Glomerular visceral epithelial cell (primary cell): Measurements from ENCODE around the gene POLN.
"Not testable (repeated sequence)": the region's sequence is repeated elsewhere in the genome, so short reads cannot be mapped to it uniquely, and the experiment has no call there.

Experiments used
- DNase-seq: peaks from one replicate; pipeline ENCODE4 v3.0.0-alpha.2; 2016; ENCODE audit errors: extremely low spot score

The POLN gene

GRCh38 chr4:2251795-2252529 is 10.0 kb upstream of the POLN start:
- DNase-seq: no peak

DNA sequence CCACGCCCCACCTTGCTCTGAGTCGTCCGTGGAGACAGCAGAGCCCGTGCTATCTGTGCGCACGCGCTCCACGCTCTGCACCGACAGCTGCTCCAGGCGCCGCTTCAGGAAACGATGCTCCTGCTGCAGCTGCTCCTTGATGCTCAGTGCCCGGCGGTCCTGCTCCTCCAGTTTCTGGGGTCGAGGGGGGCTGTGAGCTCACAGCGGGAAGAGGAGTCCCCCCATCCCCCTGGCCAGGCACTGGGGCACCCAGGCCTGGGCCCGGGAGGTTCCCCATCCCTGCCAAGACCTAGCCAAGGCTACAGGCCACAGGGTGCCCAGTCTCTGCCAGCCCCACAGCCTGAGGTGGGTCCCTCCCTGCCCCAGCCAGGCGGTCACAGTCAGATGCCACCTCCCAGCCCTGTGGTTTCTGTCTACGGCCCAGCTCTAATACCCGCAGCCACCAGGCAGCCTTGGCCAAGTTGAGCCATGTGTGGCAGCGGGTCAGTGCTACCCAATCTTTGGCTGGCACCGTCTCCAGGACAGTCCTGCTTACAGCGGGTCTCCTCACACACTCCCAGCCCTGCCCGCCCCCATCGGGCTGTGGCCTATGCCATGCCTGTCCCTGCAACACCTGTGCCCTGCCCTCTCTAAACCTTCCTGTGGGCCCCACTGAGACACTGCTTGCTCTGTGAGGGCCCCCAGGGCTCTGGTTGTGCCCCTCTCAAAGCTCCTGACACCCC is 9.3 kb upstream of the POLN start:
- DNase-seq: no peak

- DNase-seq: no peak
Observed at GRCh38 chr4:2250357-2251072, 8.6 kb upstream of the POLN start.

DNA sequence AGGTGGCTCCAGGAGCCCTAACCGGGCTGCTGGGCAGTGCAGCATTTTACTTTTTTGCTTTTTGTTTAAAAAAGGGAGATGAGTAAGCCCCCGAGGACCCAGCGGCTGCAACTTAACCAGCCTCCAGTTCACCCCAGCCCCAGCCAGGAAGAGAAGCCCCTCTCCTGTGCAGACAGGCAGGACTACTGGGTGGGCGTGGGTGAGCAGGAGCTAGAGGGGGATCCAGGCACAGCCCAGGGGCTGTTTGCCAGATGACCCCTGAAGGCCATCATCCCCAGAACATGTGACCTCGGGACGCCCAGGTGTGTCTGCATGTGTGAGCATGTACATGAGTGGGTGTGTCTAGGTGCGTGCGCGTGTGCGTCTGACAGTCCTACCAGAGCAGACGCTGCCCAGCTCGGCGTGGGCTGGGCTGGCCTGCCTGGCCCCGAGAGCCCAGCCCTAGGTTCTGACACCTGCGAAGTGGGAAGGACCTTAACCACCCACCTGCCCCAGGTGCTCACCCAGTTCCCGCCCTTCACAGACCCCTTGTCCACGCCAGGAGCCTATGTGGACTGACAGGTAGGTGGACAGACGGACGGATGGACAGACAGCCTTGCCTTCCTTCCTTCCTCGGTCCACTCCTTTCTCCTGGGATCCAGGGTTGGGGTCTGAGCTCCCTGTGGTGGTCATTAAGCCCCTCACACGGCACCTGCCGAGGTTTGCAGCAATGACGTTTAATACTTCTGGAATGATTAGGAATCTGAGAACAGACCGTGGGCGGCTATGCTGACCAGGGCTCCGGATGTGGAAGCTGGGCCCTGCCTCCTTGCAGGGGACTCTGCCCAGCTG is 7.8 kb upstream of the POLN start:
- DNase-seq: no peak

DNA sequence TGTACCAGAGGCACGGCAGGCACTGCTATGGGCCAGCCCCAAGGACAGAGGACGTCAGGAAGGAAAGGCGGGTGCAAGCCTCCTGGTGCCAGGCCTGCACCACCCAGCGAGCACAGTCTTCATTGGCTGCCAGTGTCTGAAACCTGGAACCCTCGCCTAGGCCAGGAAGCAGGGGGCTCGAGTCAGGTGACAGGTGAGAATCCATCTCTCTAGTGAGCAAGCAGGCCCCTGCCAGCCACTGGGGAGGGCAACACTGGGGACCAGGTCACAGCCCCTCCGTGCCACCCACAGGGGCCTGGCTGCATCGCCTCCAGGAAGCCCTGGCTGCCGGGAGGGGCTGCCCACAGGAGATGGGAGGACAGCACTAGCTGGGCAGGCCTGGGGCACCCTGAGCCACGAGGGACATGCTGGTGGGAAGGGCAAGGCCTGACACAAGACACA is 6.9 kb upstream of the POLN start:
- DNase-seq: no peak

- no peak for DNase-seq
Observed at GRCh38 chr4:2248044-2248780, 6.3 kb upstream of the POLN start.

DNA sequence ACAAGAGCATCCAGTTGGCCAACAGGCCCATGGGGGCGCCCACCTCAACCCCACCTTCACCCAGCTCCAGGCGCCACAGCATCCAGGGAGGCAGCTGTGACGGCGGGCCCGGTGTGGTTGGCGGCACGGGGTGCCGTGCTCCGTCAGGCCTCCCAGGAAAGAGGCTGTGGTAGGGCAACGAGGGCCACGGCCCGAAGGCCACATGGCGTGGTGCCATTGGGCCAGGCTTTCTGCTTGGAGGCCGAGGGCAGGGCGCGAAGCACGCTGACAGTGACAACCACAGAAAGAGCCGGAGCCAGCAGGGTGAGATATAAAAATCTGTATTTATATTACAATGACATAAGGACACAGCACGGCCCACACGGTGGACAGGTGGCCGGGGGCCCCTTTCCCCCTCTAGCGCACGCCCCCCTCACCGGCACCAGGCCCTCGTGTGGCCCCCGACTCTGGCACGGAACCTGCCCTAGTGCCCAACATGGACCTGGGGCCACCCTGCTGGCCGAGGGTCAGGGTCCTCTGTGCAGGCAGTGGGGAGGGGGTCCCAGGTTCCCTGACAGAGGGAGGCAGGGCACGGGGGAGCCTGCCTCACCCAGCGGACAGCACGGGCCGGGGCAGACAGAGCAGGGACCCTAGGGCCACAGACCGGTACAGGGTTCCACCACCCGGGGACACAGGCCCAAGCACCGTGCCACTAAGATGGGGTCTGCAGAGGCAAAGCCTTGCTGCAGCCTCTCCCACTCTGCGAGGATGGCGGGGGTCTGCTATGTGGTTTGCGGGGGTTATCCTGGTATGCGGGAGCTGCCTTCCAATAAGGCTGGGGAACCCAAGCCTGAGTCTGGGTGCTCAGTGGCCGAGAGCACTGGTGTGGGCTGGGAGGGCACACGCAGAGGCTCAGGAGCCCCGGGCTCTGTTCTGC is 5.5 kb upstream of the POLN start:
- DNase-seq: no peak

DNA sequence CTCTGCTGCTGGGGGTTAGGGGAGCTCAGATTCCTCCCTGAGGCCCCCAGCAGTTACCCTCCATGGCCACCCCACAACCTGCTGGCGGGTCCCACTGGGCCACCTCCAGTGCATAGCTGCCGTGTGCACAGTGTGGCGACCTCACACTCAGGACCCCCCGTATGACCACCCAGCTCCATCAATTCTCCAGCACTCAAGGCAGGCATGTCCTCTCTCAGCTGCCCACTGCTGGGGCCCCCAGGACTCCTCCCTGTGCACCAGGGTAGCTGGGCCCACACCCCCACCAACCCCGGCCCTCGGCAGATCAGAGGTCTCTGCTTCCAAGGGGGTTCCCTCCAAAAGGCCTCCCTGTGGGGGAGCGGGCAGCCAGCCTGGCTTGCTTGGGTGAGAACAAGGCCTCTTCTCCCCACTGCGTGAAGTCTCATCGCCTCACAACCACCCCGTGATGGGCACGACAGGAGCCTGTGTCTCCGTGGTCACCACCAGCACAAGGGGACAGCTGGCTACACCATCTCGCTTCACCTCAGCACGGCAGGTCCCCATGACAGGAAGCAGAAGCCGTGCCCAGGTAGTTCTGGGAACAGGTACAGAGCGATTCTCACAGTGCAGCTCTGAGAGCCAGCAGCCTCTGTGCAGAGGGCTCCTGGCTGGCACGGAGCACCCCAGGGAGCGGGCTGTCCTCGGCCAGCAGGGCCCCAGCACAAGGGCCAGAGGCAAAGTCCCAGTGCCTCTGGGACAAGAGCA is 4.6 kb upstream of the POLN start:
- no peak for DNase-seq

GRCh38 chr4:2245787-2246275 is 3.9 kb upstream of the POLN start:
- DNase-seq: no peak

DNA sequence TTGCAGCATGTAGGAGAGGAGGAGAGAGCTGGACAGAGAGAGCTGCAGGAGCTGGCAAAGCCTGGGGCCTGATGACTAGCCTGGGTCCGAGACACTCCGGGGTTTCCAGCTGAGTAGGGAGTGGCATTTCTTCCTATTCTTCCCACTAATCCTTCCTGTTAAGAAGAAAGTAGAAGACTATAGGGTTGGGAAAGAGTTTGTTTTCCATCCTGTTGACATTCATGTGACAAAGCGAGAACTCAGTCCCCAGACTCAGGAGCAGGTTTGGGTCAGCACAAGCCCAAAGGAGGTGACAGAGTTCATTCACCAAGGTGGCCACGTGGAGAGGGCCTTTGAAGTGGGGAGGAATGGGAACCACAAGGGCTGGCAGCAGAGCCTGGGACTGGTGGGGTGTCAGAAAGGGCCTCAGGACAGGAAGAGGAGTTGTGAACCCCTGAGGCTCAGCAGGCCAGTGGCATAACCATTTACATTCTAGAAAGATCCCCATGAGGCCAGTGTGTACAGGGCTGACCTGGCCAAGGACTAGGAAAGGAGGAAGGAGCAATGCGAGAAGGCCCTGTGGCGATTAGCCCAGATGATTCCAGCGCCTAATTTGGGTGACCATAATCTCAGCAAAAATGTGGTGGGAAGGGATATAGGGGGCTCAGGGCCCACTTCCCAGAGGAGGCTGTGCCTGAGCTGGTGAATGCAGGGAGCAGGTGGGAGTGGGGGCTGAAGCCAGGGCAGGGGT is 3.3 kb upstream of the POLN start:
- DNase-seq: no peak

DNA sequence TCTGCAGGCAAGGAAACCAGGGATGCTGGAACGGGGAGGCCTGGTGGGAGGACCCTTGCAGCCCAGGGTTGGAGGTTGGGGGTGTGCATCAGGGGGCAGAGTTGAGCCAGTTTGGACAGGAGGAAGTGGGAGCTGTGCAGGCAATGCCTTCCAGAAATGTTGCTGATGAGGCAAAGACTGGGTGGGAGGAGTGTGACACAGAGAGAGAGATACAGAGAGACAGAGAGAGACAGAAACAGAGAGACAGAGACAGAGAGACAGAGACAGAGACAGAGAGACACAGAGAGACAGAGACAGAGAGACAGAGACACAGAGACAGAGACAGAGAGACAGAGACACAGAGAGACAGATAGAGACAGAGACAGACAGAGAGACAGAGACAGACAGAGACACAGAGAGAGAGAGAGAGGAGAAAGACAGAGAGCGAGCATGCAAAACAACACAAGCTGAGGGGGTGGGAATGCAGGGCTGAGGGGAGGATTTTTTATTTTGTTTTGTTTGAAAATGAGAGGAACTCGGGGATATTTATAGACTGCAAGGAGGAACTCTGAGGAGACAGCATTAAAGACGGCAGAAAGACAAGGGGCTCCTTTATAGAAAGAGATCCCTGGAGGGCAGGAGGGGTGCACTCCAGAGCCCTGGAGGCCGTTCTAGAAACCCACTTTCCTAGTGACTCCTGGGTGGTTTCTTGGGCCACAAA is 1.9 kb upstream of the POLN start:
- no peak for DNase-seq

DNA sequence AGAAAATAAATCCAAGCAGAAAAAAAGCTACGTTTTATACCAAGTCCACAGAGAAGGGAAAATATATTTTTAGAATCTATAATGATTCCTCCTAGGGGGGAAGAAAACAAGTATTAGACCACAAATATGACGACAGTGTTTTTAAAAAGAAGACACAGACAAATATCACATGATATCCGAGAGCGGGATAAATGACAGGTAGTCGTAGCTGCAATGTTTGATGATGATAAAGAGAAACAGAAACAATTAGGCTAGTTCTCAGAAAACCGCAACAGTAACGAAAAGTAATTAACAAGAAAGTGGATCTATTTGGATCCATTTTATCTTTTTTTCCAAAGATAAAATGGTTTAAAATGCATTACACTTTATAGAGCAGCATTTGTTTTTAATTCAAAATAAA is 918 bp downstream of the POLN start:
- no peak for DNase-seq

DNA sequence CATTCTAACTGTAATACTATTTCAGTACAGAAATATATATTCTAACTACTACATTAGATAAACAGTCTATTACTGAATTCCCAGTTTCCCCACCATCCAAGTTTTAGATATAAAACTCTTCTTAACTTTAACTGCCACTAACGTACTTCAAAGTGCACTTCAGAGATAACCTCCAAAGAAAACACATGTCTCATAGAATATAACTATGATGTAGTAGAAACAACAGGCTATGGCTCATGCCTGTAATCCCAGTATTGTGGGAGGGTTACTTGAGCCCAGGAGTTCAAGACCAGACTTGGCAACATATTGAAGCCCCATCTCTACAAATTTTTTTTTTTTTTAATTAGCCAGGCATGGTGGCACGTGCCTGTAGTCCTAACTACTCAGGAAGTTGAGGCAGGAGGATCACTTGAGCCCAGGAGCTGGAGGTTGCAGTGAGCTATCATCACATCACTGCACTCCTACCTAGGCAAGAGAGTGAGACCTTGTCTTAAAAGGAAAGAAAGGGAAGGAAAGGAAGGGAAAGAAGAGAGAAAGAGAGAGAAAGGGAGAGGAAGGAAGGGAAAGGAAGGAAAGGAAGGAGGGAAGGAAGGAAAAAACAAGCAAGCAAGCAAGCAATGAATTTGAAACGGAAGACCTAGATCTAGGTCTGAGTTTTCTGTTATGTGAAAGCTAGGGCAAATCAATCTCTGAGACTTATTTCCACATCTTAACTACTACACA is 4.8 kb downstream of the POLN start:
- DNase-seq: no peak

- DNase-seq: no peak
Observed at GRCh38 chr4:2231082-2231481, 10.8 kb downstream of the POLN start.

DNA sequence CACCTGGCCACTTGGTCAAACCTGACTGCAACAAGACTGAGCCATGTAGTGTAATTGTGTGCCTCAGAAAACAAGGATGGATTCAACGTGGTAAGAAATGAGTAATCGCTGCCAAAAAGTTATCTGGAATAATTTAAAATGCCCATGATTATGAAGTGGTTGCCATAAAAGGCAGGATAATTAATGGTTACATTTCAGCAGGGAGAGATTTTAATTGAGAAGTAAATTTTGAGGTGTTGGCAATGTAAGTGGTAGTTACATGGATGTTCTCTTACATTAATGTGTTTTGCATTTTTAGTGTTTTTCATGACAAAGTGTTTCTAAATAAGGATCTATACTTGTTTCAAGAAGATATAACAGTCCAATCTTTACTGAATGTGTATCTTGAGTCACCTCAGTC is 15.7 kb downstream of the POLN start:
- no peak for DNase-seq

- DNase-seq: no peak
Observed at GRCh38 chr4:2222838-2223237, 19.1 kb downstream of the POLN start.

DNA sequence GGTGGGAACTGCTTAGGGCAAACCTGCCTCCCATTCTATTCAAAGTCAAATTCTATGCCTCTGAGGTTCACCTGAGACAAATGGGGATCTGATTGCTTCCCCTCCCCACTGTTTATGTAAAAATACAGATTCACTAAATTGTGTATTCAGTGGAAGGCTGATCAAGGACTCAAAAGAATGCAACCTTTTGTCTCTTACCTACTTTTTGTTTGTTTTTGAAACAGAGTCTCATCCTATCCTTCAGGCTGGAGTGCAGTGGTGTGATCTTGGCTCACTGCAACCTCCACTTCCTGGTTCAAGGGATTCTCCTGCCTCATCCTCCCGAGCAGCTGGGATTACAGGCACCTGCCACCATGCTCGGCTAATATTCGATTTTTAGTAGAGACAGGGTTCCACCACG is 20.5 kb downstream of the POLN start:
- not testable (repeated sequence) for DNase-seq
